Neural crest cell (in vitro differentiated cells): ENCODE results near the gene HYLS1. TPM values are rescaled to one million over a fixed set of nuclear protein-coding genes. Genes with fewer than 3 reads are reported as not detected.

Experiments used
- DNase-seq: peaks from one replicate; pipeline ENCODE4 v3.0.0; 2021; ENCODE audit warnings: low read depth, mixed read lengths, low spot score
- H3K27ac Mint-ChIP-seq: one replicate; pipeline ENCODE4 v1.8.0; 2021; ENCODE audit warnings: mild to moderate bottlenecking, mixed read lengths; ENCODE audit not compliant: unreplicated experiment
- H3K27me3 Mint-ChIP-seq: 2 replicates; pipeline ENCODE4 v1.8.0; 2021; ENCODE audit warnings: low read depth, mild to moderate bottlenecking, mixed read lengths
- H3K36me3 Mint-ChIP-seq: 2 replicates; pipeline ENCODE4 v1.8.0; 2021; ENCODE audit warnings: low read depth, mild to moderate bottlenecking, mixed read lengths
- H3K4me1 Mint-ChIP-seq: 2 replicates; pipeline ENCODE4 v1.8.0; 2021; ENCODE audit warnings: mixed read lengths
- H3K4me3 Mint-ChIP-seq: one replicate; pipeline ENCODE4 v1.8.0; 2021; ENCODE audit warnings: mild to moderate bottlenecking, mixed read lengths
- H3K9me3 Mint-ChIP-seq: 2 replicates; pipeline ENCODE4 v1.8.0; 2021; ENCODE audit warnings: mixed read lengths
- CTCF ChIP-seq: fragments of 200-600 bp; sonication (generic); conservative IDR thresholded peaks from 2 replicates; pipeline ENCODE4 v1.5.0; 2021; ENCODE audit warnings: antibody characterized with exemption, mild to moderate bottlenecking
- total RNA-seq: library from RNA; stranded (reverse); gene quantifications from 2 replicates; pipeline ENCODE4 v1.2.1, GENCODE V29; 2021

The HYLS1 gene
- total RNA-seq, 1 donor from 2014 or later: 7.7 TPM

- Mint-ChIP-seq H3K27ac (no peak overlapping the region), H3K4me1 (peaks cover 10% of the 10 kb centered on the region), H3K27me3 (peaks cover 25% of the 10 kb centered on the region), H3K4me3 (no peak overlapping the region), H3K36me3 (no peaks in the 10 kb centered on the region), H3K9me3 (no peaks in the 10 kb centered on the region)
- DNase-seq: no peak
- no peak for TF ChIP-seq CTCF
Observed at GRCh38 chr11:125942771-125943428, 55.4 kb downstream of the HYLS1 start.

GRCh38 chr11:125943661-125944349, 56.3 kb downstream of the HYLS1 start:
- no peak for DNase-seq
- Mint-ChIP-seq H3K36me3 (no peaks in the 10 kb centered on the region), H3K9me3 (no peaks in the 10 kb centered on the region), H3K4me1 (peaks cover 8% of the 10 kb centered on the region), H3K27ac (peak overlapping the region; percentile 22), H3K27me3 (peaks cover 25% of the 10 kb centered on the region), H3K4me3 (no peak overlapping the region)
- TF ChIP-seq CTCF: no peak

- H3K27ac Mint-ChIP-seq: peak overlapping the region; percentile 22
- no peak for TF ChIP-seq CTCF
- H3K36me3 Mint-ChIP-seq: no peaks in the 10 kb centered on the region
- H3K4me3 Mint-ChIP-seq: no peak overlapping the region
- DNase-seq: no peak
- H3K27me3 Mint-ChIP-seq: peaks cover 25% of the 10 kb centered on the region
- H3K9me3 Mint-ChIP-seq: no peaks in the 10 kb centered on the region
- peaks cover 6% of the 10 kb centered on the region for H3K4me1 Mint-ChIP-seq
Observed at GRCh38 chr11:125944350-125945010, 57.0 kb downstream of the HYLS1 start.

GRCh38 chr11:125945011-125945796, 57.7 kb downstream of the HYLS1 start:
- H3K9me3 Mint-ChIP-seq: no peaks in the 10 kb centered on the region
- H3K4me1 Mint-ChIP-seq: peaks cover 6% of the 10 kb centered on the region
- no peak for TF ChIP-seq CTCF
- no peak overlapping the region for H3K4me3 Mint-ChIP-seq
- H3K36me3 Mint-ChIP-seq: no peaks in the 10 kb centered on the region
- H3K27me3 Mint-ChIP-seq: peaks cover 25% of the 10 kb centered on the region
- H3K27ac Mint-ChIP-seq: no peak overlapping the region
- no peak for DNase-seq

GRCh38 chr11:125945797-125946520, 58.5 kb downstream of the HYLS1 start, which contains the start of gene VSIG10L2:
VSIG10L2 (plus strand) TSS chr11:125946044; CDS start chr11:125946056, 12 bp downstream.
- Mint-ChIP-seq H3K4me3 (no peak within 1 kb of the TSS), H3K9me3 (no peaks in the 10 kb centered on the region)

More at GRCh38 chr11:125945797-125946520, 58.5 kb downstream of the HYLS1 start, which contains the start of gene VSIG10L2:
- DNase-seq: no peak
- H3K27ac Mint-ChIP-seq: no peak within 1 kb of the TSS
- no peaks in the 10 kb centered on the region for H3K36me3 Mint-ChIP-seq
- H3K27me3 Mint-ChIP-seq: peaks cover 25% of the 10 kb centered on the region
- H3K4me1 Mint-ChIP-seq: peaks cover 6% of the 10 kb centered on the region
- no peak for TF ChIP-seq CTCF
